Heart right ventricle (tissue), 16 donors: ENCODE data around the gene ATP11A. TPM values are rescaled to one million over a fixed set of nuclear protein-coding genes. Genes with fewer than 3 reads are reported as not detected.

ENCODE experiments used
- ATAC-seq, 8 donors: fragments of 200-7000 bp; cut with Tn5 transposase; one replicate each; pipeline ENCODE4 v1.9.1; 2020; ENCODE audit warnings: mild to moderate bottlenecking in 8 of 8, moderate library complexity in 8 of 8, moderate number of reproducible peaks in 1 of 8
- DNase-seq, 2 donors: peaks; one replicate each; pipeline ENCODE4 v3.0.0-alpha.2; 2020
- H3K27ac ChIP-seq, 10 donors: fragments of 200-600 bp; sonication (generic) in 2 of 10; one replicate each; pipeline versions ENCODE4 v1.5.0 to v1.8.0; 2020 to 2022; ENCODE audit warnings: mild to moderate bottlenecking in 3 of 10
- H3K27me3 ChIP-seq, 7 donors: fragments of 200-600 bp; one replicate each; pipeline ENCODE4 v1.8.0; 2021 to 2022; ENCODE audit warnings: mild to moderate bottlenecking in 2 of 7
- H3K36me3 ChIP-seq, 9 donors: fragments of 200-600 bp; sonication (generic) in 1 of 9; one replicate each; pipeline versions ENCODE4 v1.5.0 to v1.8.0; 2020 to 2022; ENCODE audit warnings: mild to moderate bottlenecking in 2 of 9
- H3K4me1 ChIP-seq, 9 donors: fragments of 200-600 bp; sonication (generic) in 1 of 9; one replicate each; pipeline versions ENCODE4 v1.5.0 to v1.8.0; 2020 to 2022; ENCODE audit warnings: mild to moderate bottlenecking in 4 of 9
- H3K4me3 ChIP-seq, 10 donors: fragments of 200-600 bp; sonication (generic) in 2 of 10; one replicate each; pipeline versions ENCODE4 v1.5.0 to v1.8.0; 2020 to 2022; ENCODE audit warnings: mild to moderate bottlenecking in 7 of 10, moderate library complexity in 2 of 10
- H3K9me3 ChIP-seq, 11 donors: fragments of 200-600 bp in 10 of 11; sonication (generic) in 2 of 11; one replicate each; pipeline versions ENCODE4 v1.5.0 to v1.8.0; 2013 to 2022; ENCODE audit warnings: mild to moderate bottlenecking in 2 of 11, control low read depth in 1 of 11, moderate library complexity in 1 of 11
- WGBS, 2 donors: extraction: QIAGEN DNeasy Blood & Tissue Kit; methylation state at CpG; one replicate each; pipeline ENCODE4 v1.1.7; 2013; ENCODE audit warnings: inconsistent platforms in 1 of 2; 5-methylcytosine and 5-hydroxymethylcytosine counted together
- intact Hi-C, 10 donors: fragments of 100-400 bp; cut with DNase I; formaldehyde crosslinking; loops; one replicate each; pipeline versions ENCODE4 v1.11.1 to v1.14.2; 2022
- polyA plus RNA-seq, 2 donors: library from polyadenylated mRNA; stranded (reverse); fragments of 200-250 nt; gene quantifications; one replicate each; pipeline ENCODE4 v1.2.3, GENCODE V29; 2013
- total RNA-seq, 10 donors: library from RNA; stranded (reverse); fragmentation: NEBNext Ultra II Directional in 3 of 10; extraction: Animal tissue kit (Norgen Biotek cat#: 25700) in 3 of 10; gene quantifications; one replicate each; pipeline versions ENCODE4 v1.2.1 to v1.2.4, GENCODE V29; 2021 to 2023
- TF ChIP-seq, protein P1 (sequence below), 9 donors: fragments of 200-600 bp; sonication (generic) in 2 of 9; IDR thresholded peaks; one replicate each; pipeline versions ENCODE4 v1.5.0 to v1.8.0; 2021 to 2022; ENCODE audit warnings: antibody characterized with exemption in 9 of 9, mild to moderate bottlenecking in 5 of 9, moderate library complexity in 1 of 9
- donor health status: Arrhythmogenic right ventricular cardiomyopathy.
- donor health status: ischemic (EF 13 %, LVEDD 7.1; RV severe dilation, severe dysfunction).
- donor health status: healthy with polysubstance abuse.
- donor health status: DM: no; HTN: yes; CAD: no.
- donor health status: DM: no; HTN: no; CAD: no.
- donor health status: ischemic (EF 25% LVEDD 6.9; RV normal size, moderate dysfunction).
- donor health status: ischemic (EF 25% LVEDD 5.7; RV mildly dilated, moderate dysfunction).
- donor health status: healthy.
- donor health status: DM: yes; HTN: yes; CAD: no.
- donor health status: Ischemic cardiomyopathy.
- donor health status: ischemic (EF 35%, LVEDD 5.7; RV mildly dilated, moderate dysfunction).
- donor health status: nonischemic (EF 11% LVEDD 7.7; RV severe dilation, severe dysfunction).
- donor health status: DM: yes; HTN: yes; CAD: no.
- donor health status: PGD.
- donor health status: ischemic (EF 29% LVEDD 5.4; RV normal size, mild dysfunction).
- donor health status: nonischemic (EF 23%, LVEDD 6.1; RV moderate dilation, normal function).

ATP11A gene
- total and polyA plus RNA-seq, 12 donors = 20.0 to 164 (median 107) TPM

DNA sequence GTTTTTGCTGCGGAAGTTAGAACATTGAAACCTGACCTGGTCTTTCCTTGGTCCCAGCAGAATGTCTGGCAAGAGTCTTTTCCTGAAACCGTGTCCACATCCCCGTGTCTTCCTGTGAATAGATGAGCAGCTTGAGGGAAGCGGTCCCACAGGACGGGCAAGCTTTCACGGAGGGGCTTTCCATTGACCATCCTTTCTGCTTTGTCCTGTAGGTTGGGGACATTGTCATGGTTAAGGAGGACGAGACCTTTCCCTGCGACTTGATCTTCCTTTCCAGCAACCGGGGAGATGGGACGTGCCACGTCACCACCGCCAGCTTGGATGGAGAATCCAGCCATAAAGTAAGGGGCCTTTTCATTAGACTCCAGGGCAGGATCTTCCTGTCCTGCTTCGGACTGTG, 126.0 kb downstream of the ATP11A start:
- ATAC-seq = no peak
- WGBS, 2 donors = 83 to 85% methylated on average over 13 of the region's 13 CpGs
- H3K4me3 ChIP-seq = no peak overlapping the region
- H3K9me3 ChIP-seq = peaks cover 0 to 8% (median 0%) of the 10 kb centered on the region in 11 donors
- TF ChIP-seq, protein P1, sequence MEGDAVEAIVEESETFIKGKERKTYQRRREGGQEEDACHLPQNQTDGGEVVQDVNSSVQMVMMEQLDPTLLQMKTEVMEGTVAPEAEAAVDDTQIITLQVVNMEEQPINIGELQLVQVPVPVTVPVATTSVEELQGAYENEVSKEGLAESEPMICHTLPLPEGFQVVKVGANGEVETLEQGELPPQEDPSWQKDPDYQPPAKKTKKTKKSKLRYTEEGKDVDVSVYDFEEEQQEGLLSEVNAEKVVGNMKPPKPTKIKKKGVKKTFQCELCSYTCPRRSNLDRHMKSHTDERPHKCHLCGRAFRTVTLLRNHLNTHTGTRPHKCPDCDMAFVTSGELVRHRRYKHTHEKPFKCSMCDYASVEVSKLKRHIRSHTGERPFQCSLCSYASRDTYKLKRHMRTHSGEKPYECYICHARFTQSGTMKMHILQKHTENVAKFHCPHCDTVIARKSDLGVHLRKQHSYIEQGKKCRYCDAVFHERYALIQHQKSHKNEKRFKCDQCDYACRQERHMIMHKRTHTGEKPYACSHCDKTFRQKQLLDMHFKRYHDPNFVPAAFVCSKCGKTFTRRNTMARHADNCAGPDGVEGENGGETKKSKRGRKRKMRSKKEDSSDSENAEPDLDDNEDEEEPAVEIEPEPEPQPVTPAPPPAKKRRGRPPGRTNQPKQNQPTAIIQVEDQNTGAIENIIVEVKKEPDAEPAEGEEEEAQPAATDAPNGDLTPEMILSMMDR (IDR thresholded peaks at IDR 0.05) = no peak
- no peaks in the 10 kb centered on the region for H3K27me3 ChIP-seq
- peaks cover 0 to 6% (median 0%) of the 10 kb centered on the region in 9 donors for H3K4me1 ChIP-seq
- no peak overlapping the region for H3K27ac ChIP-seq
- DNase-seq = no peak
- H3K36me3 ChIP-seq = peaks cover 0 to 95% (median 45%) of the 10 kb centered on the region in 9 donors
- intact Hi-C loops = no loop called here

DNA sequence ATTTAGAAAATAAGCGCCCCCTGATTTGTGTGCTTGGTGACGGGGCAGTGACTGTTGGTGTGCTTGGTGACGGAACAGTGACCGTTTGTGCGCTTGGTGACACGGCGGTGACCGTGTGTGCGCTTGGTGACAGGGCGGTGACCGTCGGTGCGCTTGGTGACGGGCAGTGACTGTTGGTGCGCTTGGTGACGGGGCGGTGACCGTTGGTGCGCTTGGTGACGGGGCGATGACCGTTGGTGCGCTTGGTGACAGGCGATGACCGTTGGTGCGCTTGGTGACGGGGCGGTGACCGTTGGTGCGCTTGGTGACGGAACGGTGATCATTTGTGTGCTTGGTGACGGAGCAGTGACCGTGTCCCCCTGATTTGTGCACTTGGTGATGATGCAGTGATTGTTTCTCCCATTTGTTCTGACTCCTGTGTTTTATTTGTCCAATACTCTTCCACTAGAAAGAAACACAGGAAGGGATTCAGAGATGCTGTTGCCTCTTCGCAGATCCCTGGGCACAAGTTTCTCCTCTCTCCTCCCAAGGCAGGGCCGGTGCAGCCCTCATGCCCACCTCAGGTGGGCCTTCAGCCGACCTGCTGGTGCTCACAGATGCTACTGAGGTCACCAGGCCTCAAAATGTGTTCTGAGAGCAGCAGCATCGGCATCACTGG, 128.3 kb downstream of the ATP11A start:
- Histone ChIP-seq H3K4me3 (no peak overlapping the region), H3K27ac (no peak overlapping the region), H3K4me1 (no peaks in the 10 kb centered on the region), H3K36me3 (peaks cover 0 to 97% (median 52%) of the 10 kb centered on the region in 9 donors), H3K9me3 (peaks cover 0 to 7% (median 0%) of the 10 kb centered on the region in 11 donors), H3K27me3 (no peaks in the 10 kb centered on the region)
- intact Hi-C loops = no loop called here
- DNase-seq (no peak), ATAC-seq (no peak)
- WGBS, 2 donors = 97 to 98% methylated on average over 38 of the region's 38 CpGs
- TF ChIP-seq, protein P1 (IDR thresholded peaks at IDR 0.05) = no peak

- 89 to 97% methylated on average over 7 of the region's 7 CpGs for WGBS, 2 donors
- peaks cover 0 to 97% (median 54%) of the 10 kb centered on the region in 9 donors for H3K36me3 ChIP-seq
- DNase-seq = no peak
- ATAC-seq = no peak
- H3K27me3 ChIP-seq = no peaks in the 10 kb centered on the region
- intact Hi-C loops = no loop called here
- TF ChIP-seq, protein P1 (IDR thresholded peaks at IDR 0.05) = no peak
- peaks cover 0 to 2% (median 0%) of the 10 kb centered on the region in 11 donors for H3K9me3 ChIP-seq
- H3K27ac ChIP-seq = no peak overlapping the region
- H3K4me1 ChIP-seq = no peaks in the 10 kb centered on the region
- no peak overlapping the region for H3K4me3 ChIP-seq
Measured at GRCh38 chr13:112818698-112819045, 128.8 kb downstream of the ATP11A start.

DNA sequence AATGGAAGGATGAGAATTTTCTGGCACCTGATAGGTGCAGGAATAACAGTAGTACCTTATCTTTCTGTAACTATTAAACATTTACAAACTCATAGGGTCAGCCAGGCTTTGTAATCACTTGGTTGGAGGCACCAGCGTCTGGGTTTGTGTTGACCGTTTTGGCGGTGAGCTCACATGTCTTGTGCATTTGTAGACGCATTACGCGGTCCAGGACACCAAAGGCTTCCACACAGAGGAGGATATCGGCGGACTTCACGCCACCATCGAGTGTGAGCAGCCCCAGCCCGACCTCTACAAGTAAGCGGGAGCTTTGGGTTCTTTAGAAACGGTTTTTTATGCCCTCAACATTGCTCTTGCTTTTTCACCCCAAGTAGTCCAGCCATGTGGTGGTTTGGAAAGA, 129.3 kb downstream of the ATP11A start:
- H3K36me3 ChIP-seq = peaks cover 0 to 98% (median 54%) of the 10 kb centered on the region in 9 donors
- intact Hi-C loops = no loop called here
- H3K27me3 ChIP-seq = no peaks in the 10 kb centered on the region

More for the DNA sequence above, 129.3 kb downstream of the ATP11A start:
- Histone ChIP-seq H3K4me3 (no peak overlapping the region), H3K4me1 (no peaks in the 10 kb centered on the region), H3K9me3 (no peaks in the 10 kb centered on the region), H3K27ac (no peak overlapping the region)
- ATAC-seq (no peak), DNase-seq (no peak)
- TF ChIP-seq, protein P1 (IDR thresholded peaks at IDR 0.05) = no peak
- 93 to 94% methylated on average over 13 of the region's 13 CpGs for WGBS, 2 donors
